Activated CD4-positive, alpha-beta memory T cell treated with anti-CD3 and anti-CD28 coated beads, Interleukin-2, amount 10 ng/mL, durations not matched to agents 7 days and 5 days (primary cell): ENCODE data around the gene ARID1B. TPM values are rescaled to one million over a fixed set of nuclear protein-coding genes. Genes with fewer than 3 reads are reported as not detected.

Source experiments
- CTCF ChIA-PET: fragments of 350-600 bp; sonication (Branson Sonifier 250); formaldehyde crosslinking; loops from one replicate; lab custom pipeline; 2021; ENCODE audit warnings: antibody characterized with exemption, inconsistent platforms; lab: Charles Lee
- POLR2A ChIA-PET: fragments of 350-600 bp; sonication (Branson Sonifier 250); formaldehyde crosslinking; loops from one replicate; lab custom pipeline; 2021; ENCODE audit warnings: antibody characterized with exemption; lab: Charles Lee
- DNase-seq: peaks from one replicate; pipeline ENCODE4 v3.0.0-alpha.2; 2020
- H3K27ac Mint-ChIP-seq: one replicate; pipeline ENCODE4 v1.8.0; 2021; ENCODE audit warnings: mild to moderate bottlenecking, mixed read lengths
- H3K27me3 Mint-ChIP-seq: one replicate; pipeline ENCODE4 v1.8.0; 2021; ENCODE audit warnings: mixed read lengths
- H3K36me3 Mint-ChIP-seq: one replicate; pipeline ENCODE4 v1.8.0; 2021; ENCODE audit warnings: low read depth, mixed read lengths
- H3K4me1 Mint-ChIP-seq: one replicate; pipeline ENCODE4 v1.8.0; 2021; ENCODE audit warnings: mixed read lengths
- H3K4me3 Mint-ChIP-seq: one replicate; pipeline ENCODE4 v1.8.0; 2021; ENCODE audit warnings: mild to moderate bottlenecking, mixed read lengths
- H3K9me3 Mint-ChIP-seq: one replicate; pipeline ENCODE4 v1.8.0; 2021; ENCODE audit warnings: mixed read lengths
- total RNA-seq, 2 experiments: library from RNA; stranded (reverse); gene quantifications; one replicate each; pipeline ENCODE4 v1.2.3, GENCODE V29; 2021

The ARID1B gene
- total RNA-seq, 2 experiments from 2014 or later: 63.4 to 65.5 TPM

GRCh38 chr6:156901309-156902019 lies 124.3 kb downstream of the ARID1B start:
- Mint-ChIP-seq H3K4me1 (peaks cover 10% of the 10 kb centered on the region), H3K27ac (no peak overlapping the region), H3K27me3 (no peaks in the 10 kb centered on the region), H3K9me3 (no peaks in the 10 kb centered on the region), H3K4me3 (no peak overlapping the region), H3K36me3 (peaks cover 4% of the 10 kb centered on the region)
- ChIA-PET CTCF (no interaction called here), POLR2A (no interaction called here)
- no peak for DNase-seq

GRCh38 chr6:156902782-156903181 lies 125.6 kb downstream of the ARID1B start:
- ChIA-PET POLR2A (no interaction called here), CTCF (no interaction called here)
- no peak overlapping the region for H3K27ac Mint-ChIP-seq
- H3K4me1 Mint-ChIP-seq: peaks cover 10% of the 10 kb centered on the region
- H3K36me3 Mint-ChIP-seq: peaks cover 7% of the 10 kb centered on the region
- no peak overlapping the region for H3K4me3 Mint-ChIP-seq
- DNase-seq: no peak
- no peaks in the 10 kb centered on the region for H3K9me3 Mint-ChIP-seq
- H3K27me3 Mint-ChIP-seq: no peaks in the 10 kb centered on the region

GRCh38 chr6:156904176-156904967 lies 127.2 kb downstream of the ARID1B start:
- Mint-ChIP-seq H3K36me3 (peaks cover 10% of the 10 kb centered on the region), H3K27ac (no peak overlapping the region), H3K9me3 (no peaks in the 10 kb centered on the region), H3K4me3 (no peak overlapping the region), H3K27me3 (no peaks in the 10 kb centered on the region), H3K4me1 (peaks cover 10% of the 10 kb centered on the region)
- no peak for DNase-seq
- ChIA-PET CTCF (no interaction called here), POLR2A (no interaction called here)

DNA sequence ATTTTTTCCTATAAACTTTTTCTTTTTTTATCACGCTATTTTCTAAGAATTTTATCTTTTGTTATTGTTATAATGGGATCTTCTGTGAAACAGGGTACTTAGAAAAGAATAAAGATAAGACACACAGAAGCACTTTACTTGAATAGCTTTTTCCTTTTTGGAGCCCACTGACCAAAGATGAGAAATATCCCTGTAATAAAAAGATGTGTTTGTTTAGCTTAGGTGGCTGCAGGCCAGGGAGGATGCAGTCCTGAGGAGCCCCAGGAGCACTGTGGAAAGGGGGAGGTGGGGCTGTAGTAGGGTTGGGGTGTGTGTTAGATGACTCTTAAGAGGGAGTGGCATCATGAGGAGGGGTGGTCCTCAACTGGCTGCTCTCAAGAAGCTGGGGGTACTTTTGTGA lies 128.6 kb downstream of the ARID1B start:
- Mint-ChIP-seq H3K9me3 (no peaks in the 10 kb centered on the region), H3K4me3 (no peak overlapping the region), H3K27ac (no peak overlapping the region), H3K27me3 (no peaks in the 10 kb centered on the region), H3K36me3 (peaks cover 10% of the 10 kb centered on the region), H3K4me1 (peaks cover 12% of the 10 kb centered on the region)
- ChIA-PET CTCF (interaction anchor here (0.6 kb wide), 3 partner anchors 51 to 71 kb away, joined by 3 to 4 read pairs (median 4); no protein-coding TSS in a partner anchor), POLR2A (no interaction called here)
- DNase-seq: no peak

DNA sequence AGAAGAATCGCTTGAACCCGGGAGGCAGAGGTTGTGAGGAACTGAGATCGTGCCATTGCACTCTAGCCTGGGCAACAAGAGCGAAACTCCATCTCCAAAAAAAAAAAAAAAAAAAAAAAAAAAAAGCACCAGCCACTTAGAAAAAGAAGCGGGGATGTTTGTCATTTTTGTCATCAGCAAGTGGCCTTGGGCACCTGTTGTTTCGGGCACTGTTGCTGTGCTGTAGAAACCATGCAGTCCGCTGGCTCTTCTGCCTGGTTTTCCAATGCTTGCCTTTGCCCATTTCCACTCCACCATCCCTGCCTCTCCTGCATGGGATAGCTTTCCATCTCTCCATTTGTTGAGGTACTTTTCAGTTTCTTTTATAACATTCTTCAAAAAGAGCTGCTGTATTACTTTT lies 129.3 kb downstream of the ARID1B start:
- H3K4me1 Mint-ChIP-seq: peaks cover 10% of the 10 kb centered on the region
- H3K36me3 Mint-ChIP-seq: peaks cover 10% of the 10 kb centered on the region
- POLR2A ChIA-PET: no interaction called here
- no peak overlapping the region for H3K27ac Mint-ChIP-seq
- no peak for DNase-seq
- no peaks in the 10 kb centered on the region for H3K27me3 Mint-ChIP-seq
- no peaks in the 10 kb centered on the region for H3K9me3 Mint-ChIP-seq
- CTCF ChIA-PET: interaction anchor here (0.6 kb wide), 2 partner anchors 50 to 58 kb away, joined by 3 to 4 read pairs; no protein-coding TSS in a partner anchor
- H3K4me3 Mint-ChIP-seq: no peak overlapping the region

GRCh38 chr6:156909212-156910010 lies 132.2 kb downstream of the ARID1B start:
- H3K4me1 Mint-ChIP-seq: peaks cover 24% of the 10 kb centered on the region
- H3K36me3 Mint-ChIP-seq: peaks cover 16% of the 10 kb centered on the region
- DNase-seq: no peak
- no peak overlapping the region for H3K4me3 Mint-ChIP-seq
- no peak overlapping the region for H3K27ac Mint-ChIP-seq
- no peaks in the 10 kb centered on the region for H3K27me3 Mint-ChIP-seq
- CTCF ChIA-PET: interaction anchor here (1.6 kb wide), 1 partner anchor 275 kb away, joined by 3 read pairs; no protein-coding TSS in a partner anchor
- POLR2A ChIA-PET: no interaction called here
- H3K9me3 Mint-ChIP-seq: no peaks in the 10 kb centered on the region

GRCh38 chr6:156910011-156910334 lies 132.8 kb downstream of the ARID1B start:
- Mint-ChIP-seq H3K9me3 (no peaks in the 10 kb centered on the region), H3K4me3 (no peak overlapping the region), H3K27ac (no peak overlapping the region), H3K36me3 (peaks cover 17% of the 10 kb centered on the region), H3K27me3 (no peaks in the 10 kb centered on the region), H3K4me1 (peaks cover 24% of the 10 kb centered on the region)
- ChIA-PET CTCF (interaction anchor here (1.6 to 1.8 kb wide), 2 partner anchors 25 to 274 kb away, joined by 3 to 4 read pairs; no protein-coding TSS in a partner anchor), POLR2A (no interaction called here)
- no peak for DNase-seq

- peaks cover 24% of the 10 kb centered on the region for H3K4me1 Mint-ChIP-seq
- ChIA-PET POLR2A (no interaction called here), CTCF (interaction anchor here (1.6 to 1.8 kb wide), 2 partner anchors 24 to 273 kb away, joined by 3 to 4 read pairs; no protein-coding TSS in a partner anchor)
- no peak overlapping the region for H3K27ac Mint-ChIP-seq
- H3K9me3 Mint-ChIP-seq: no peaks in the 10 kb centered on the region
- no peak for DNase-seq
- no peaks in the 10 kb centered on the region for H3K27me3 Mint-ChIP-seq
- H3K4me3 Mint-ChIP-seq: no peak overlapping the region
- peaks cover 17% of the 10 kb centered on the region for H3K36me3 Mint-ChIP-seq
Measured at GRCh38 chr6:156910938-156911337, 133.8 kb downstream of the ARID1B start.

- H3K4me1 Mint-ChIP-seq: peaks cover 26% of the 10 kb centered on the region
- no peak overlapping the region for H3K27ac Mint-ChIP-seq
- peaks cover 17% of the 10 kb centered on the region for H3K36me3 Mint-ChIP-seq
- POLR2A ChIA-PET: no interaction called here
- no peaks in the 10 kb centered on the region for H3K27me3 Mint-ChIP-seq
- CTCF ChIA-PET: interaction anchor here (1.8 kb wide), 1 partner anchor 24 kb away, joined by 4 read pairs; no protein-coding TSS in a partner anchor
- H3K9me3 Mint-ChIP-seq: no peaks in the 10 kb centered on the region
- H3K4me3 Mint-ChIP-seq: no peak overlapping the region
- DNase-seq: no peak
Measured at GRCh38 chr6:156911581-156911980, 134.4 kb downstream of the ARID1B start.

DNA sequence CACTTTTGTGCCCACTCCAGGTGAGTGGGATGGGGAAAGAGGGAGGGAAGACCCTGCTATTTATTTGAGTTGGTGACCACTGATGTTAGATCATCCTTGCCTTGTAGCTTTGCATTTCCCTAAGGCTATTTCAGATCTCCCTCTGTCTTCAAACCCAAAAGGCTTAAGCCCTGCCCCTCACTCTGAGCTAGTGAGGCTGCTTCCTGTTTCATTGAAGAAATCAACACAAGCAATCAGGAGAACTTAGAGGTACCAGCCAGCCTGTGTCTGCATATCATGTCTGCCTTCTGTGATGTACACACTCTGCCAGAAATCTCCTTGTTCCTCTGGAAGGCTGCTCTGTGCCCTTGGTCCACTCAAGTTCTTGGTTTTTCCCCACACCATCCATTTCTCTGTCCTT lies 135.3 kb downstream of the ARID1B start:
- H3K4me1 Mint-ChIP-seq: peaks cover 26% of the 10 kb centered on the region
- H3K4me3 Mint-ChIP-seq: no peak overlapping the region
- POLR2A ChIA-PET: no interaction called here
- no peaks in the 10 kb centered on the region for H3K27me3 Mint-ChIP-seq
- peaks cover 15% of the 10 kb centered on the region for H3K36me3 Mint-ChIP-seq
- CTCF ChIA-PET: no interaction called here
- no peak overlapping the region for H3K27ac Mint-ChIP-seq
- DNase-seq: no peak
- H3K9me3 Mint-ChIP-seq: no peaks in the 10 kb centered on the region

DNA sequence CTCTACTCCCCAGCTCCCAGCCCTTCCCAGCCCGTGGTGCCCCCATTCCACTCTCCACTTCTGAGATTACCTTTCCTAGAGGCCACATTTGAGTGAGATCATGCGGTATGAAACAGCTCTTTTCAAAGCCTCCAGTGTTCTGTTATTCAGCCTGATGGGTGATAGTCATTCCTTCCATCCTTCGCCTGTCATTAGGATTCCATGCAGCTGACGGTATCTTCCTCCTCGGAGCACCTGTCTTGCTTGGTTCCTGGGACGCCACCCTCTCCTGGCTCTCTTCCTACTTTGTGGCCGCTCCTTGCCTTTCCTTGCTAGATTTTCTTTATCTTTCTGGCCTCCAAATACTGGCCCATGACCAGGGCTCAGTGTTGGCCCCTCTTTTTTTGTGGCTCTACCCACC lies 137.0 kb downstream of the ARID1B start:
- Mint-ChIP-seq H3K9me3 (no peaks in the 10 kb centered on the region), H3K4me1 (peaks cover 26% of the 10 kb centered on the region), H3K36me3 (peaks cover 12% of the 10 kb centered on the region), H3K27ac (no peak overlapping the region), H3K4me3 (no peak overlapping the region), H3K27me3 (no peaks in the 10 kb centered on the region)
- POLR2A ChIA-PET: no interaction called here
- DNase-seq: no peak
- CTCF ChIA-PET: no interaction called here

DNA sequence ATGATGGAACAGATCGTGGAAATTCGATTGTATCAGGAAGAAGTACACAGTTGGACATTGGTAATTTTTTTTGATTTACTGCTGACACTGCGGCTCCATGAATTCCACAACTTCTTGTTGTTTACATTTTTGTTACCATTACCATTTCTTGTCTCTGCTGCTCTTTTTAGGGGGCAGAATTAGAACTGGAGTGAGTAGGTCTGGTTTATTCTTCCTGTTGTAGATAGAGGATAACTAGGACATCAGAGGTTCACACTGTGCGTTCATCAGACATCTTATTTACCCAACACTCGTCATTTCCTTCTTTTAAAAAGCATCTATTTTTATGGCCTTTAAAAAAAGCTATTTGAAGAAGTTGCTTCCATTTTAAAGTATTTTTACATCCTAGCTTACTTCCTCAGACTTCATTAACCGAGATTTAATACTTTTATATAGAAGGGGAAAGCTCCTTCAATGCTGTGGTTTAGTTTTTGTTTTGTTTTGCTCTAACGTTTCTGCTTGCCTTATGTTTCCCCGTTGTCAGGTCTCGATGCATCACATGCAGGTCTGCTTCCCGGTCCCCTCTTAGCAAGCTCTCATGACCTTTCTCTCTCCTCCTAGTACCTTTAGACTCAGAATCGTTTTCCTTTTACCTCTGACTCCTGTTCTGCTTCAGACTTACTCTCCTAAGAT lies 139.1 kb downstream of the ARID1B start:
- peaks cover 12% of the 10 kb centered on the region for H3K36me3 Mint-ChIP-seq
- no peak overlapping the region for H3K27ac Mint-ChIP-seq
- peaks cover 20% of the 10 kb centered on the region for H3K4me1 Mint-ChIP-seq
- DNase-seq: no peak
- POLR2A ChIA-PET: no interaction called here
- CTCF ChIA-PET: no interaction called here
- H3K27me3 Mint-ChIP-seq: no peaks in the 10 kb centered on the region
- no peak overlapping the region for H3K4me3 Mint-ChIP-seq
- H3K9me3 Mint-ChIP-seq: no peaks in the 10 kb centered on the region
